ENCODE results near the gene EVI2B.

- TF ChIP-seq CTCF (IDR thresholded peaks at IDR 0.05 in 2 of 3, conservative IDR thresholded peaks at IDR 0.05 in 1 of 3; ENCODE audit: borderline replicate concordance in 1 of 3, insufficient read depth in 1 of 3, low read depth in 2 of 3, low read length in 2 of 3) (no peak), POLR2A (IDR thresholded peaks at IDR 0.05; ENCODE audit: borderline replicate concordance, extremely low read depth, insufficient read depth, insufficient read length) (no peak), EZH2phosphoT487 (IDR thresholded peaks at IDR 0.05; ENCODE audit: borderline replicate concordance) (no peak), JUND (IDR thresholded peaks at IDR 0.05) (no peak), CEBPB (IDR thresholded peaks at IDR 0.05; ENCODE audit: low read depth) (no peak)
- TF ChIP-seq, protein P1, sequence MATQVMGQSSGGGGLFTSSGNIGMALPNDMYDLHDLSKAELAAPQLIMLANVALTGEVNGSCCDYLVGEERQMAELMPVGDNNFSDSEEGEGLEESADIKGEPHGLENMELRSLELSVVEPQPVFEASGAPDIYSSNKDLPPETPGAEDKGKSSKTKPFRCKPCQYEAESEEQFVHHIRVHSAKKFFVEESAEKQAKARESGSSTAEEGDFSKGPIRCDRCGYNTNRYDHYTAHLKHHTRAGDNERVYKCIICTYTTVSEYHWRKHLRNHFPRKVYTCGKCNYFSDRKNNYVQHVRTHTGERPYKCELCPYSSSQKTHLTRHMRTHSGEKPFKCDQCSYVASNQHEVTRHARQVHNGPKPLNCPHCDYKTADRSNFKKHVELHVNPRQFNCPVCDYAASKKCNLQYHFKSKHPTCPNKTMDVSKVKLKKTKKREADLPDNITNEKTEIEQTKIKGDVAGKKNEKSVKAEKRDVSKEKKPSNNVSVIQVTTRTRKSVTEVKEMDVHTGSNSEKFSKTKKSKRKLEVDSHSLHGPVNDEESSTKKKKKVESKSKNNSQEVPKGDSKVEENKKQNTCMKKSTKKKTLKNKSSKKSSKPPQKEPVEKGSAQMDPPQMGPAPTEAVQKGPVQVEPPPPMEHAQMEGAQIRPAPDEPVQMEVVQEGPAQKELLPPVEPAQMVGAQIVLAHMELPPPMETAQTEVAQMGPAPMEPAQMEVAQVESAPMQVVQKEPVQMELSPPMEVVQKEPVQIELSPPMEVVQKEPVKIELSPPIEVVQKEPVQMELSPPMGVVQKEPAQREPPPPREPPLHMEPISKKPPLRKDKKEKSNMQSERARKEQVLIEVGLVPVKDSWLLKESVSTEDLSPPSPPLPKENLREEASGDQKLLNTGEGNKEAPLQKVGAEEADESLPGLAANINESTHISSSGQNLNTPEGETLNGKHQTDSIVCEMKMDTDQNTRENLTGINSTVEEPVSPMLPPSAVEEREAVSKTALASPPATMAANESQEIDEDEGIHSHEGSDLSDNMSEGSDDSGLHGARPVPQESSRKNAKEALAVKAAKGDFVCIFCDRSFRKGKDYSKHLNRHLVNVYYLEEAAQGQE (IDR thresholded peaks at IDR 0.05; ENCODE audit: low read depth), result no peak
These were observed 44.1 kb upstream of the EVI2B start for GRCh38 chr17:31357839-31358394.
